H1 (cell line): ENCODE data around the gene HES3. TPM values are rescaled to one million over a fixed set of nuclear protein-coding genes. Genes with fewer than 3 reads are reported as not detected.

Experiments
- CTCF ChIA-PET: fragments of 300-600 bp; sonication (Branson Sonifier 250); formaldehyde crosslinking; loops from one replicate; lab custom pipeline; 2021; ENCODE audit not compliant: partially characterized antibody; lab: Charles Lee
- POLR2A ChIA-PET: fragments of 300-600 bp; sonication (Branson Sonifier 250); formaldehyde crosslinking; loops from one replicate; lab custom pipeline; 2021; ENCODE audit warnings: inconsistent platforms; ENCODE audit not compliant: partially characterized antibody; lab: Charles Lee
- DNase-seq, 2 experiments: peaks; one replicate each; pipeline versions ENCODE4 v3.0.0 to v3.0.0-alpha.2; 2010 to 2022; ENCODE audit warnings: low spot score in 2 of 2, low read depth in 1 of 2, mixed read lengths in 1 of 2
- FAIRE-seq: peaks from 2 replicates; lab custom pipeline; 2011; peaks lifted over from hg19 to GRCh38; lab: Jason Lieb, UNC
- H2AFZ ChIP-seq: 2 replicates; pipeline ENCODE4 v1.8.1; 2012; ENCODE audit warnings: low read length, inconsistent platforms
- H2AK5ac ChIP-seq: 2 replicates; pipeline ENCODE4 v1.6.1; 2013; ENCODE audit warnings: low read depth, low read length
- H2BK120ac ChIP-seq: replicated peaks from 2 replicates; pipeline ENCODE3; 2013; ENCODE audit warnings: low read depth, low read length, inconsistent platforms
- H2BK12ac ChIP-seq: 2 replicates; pipeline ENCODE4 v1.6.1; 2013; ENCODE audit warnings: low read depth, low read length
- H2BK15ac ChIP-seq: 2 replicates; pipeline ENCODE4 v1.6.1; 2013; ENCODE audit warnings: low read length
- H2BK20ac ChIP-seq: 2 replicates; pipeline ENCODE4 v1.6.1; 2013; ENCODE audit warnings: low read length
- H2BK5ac ChIP-seq: 2 replicates; pipeline ENCODE4 v1.6.1; 2013; ENCODE audit warnings: low read depth, low read length
- H3K14ac ChIP-seq: 2 replicates; pipeline ENCODE4 v1.6.1; 2013; ENCODE audit warnings: inconsistent platforms; ENCODE audit not compliant: insufficient read length
- H3K18ac ChIP-seq: 2 replicates; pipeline ENCODE4 v1.6.1; 2013; ENCODE audit warnings: low read length; ENCODE audit errors: extremely low read depth
- H3K23ac ChIP-seq: 2 replicates; pipeline ENCODE4 v1.6.1; 2013; ENCODE audit warnings: inconsistent platforms; ENCODE audit not compliant: insufficient read length
- H3K23me2 ChIP-seq: 2 replicates; pipeline ENCODE4 v1.6.1; 2013; ENCODE audit warnings: low read depth, low read length
- H3K27ac ChIP-seq: 2 replicates; pipeline ENCODE4 v1.6.1; 2011; ENCODE audit warnings: low read depth, low read length, inconsistent platforms
- H3K27me3 ChIP-seq, 4 experiments: replicated peaks in 1 of 4; 1 replicate in 1 of 4; 2 replicates in 3 of 4; pipeline versions ENCODE4 v1.6.1 to v1.8.1; 2011 to 2013; ENCODE audit warnings: low read length in 3 of 4, mild to moderate bottlenecking in 3 of 4, inconsistent platforms in 2 of 4, mixed read lengths in 2 of 4, moderate library complexity in 1 of 4; ENCODE audit not compliant: control insufficient read depth in 3 of 4, insufficient read depth in 3 of 4; ENCODE audit errors: extremely low read depth in 1 of 4
- H3K36me3 ChIP-seq, 4 experiments: 2 replicates each; pipeline versions ENCODE4 v1.6.1 to v1.8.1; 2011 to 2013; ENCODE audit warnings: mild to moderate bottlenecking in 4 of 4, low read length in 3 of 4, moderate library complexity in 2 of 4, control low read depth in 1 of 4, inconsistent platforms in 1 of 4; ENCODE audit not compliant: insufficient read depth in 4 of 4, control insufficient read depth in 2 of 4
- H3K4ac ChIP-seq: replicated peaks from 2 replicates; pipeline ENCODE3; 2013; ENCODE audit warnings: low read length, low read depth, mixed read lengths, inconsistent platforms; ENCODE audit not compliant: insufficient read length
- H3K4me1 ChIP-seq, 4 experiments: replicated peaks in 1 of 4; 1 replicate in 1 of 4; 2 replicates in 3 of 4; pipeline versions ENCODE4 v1.6.1 to v1.8.1; 2011 to 2013; ENCODE audit warnings: low read length in 3 of 4, inconsistent platforms in 2 of 4, mixed read lengths in 1 of 4; ENCODE audit not compliant: insufficient read depth in 4 of 4, control insufficient read depth in 3 of 4
- H3K4me2 ChIP-seq, 2 experiments: 2 replicates each; pipeline versions ENCODE4 v1.6.1 to v1.8.1; 2011 to 2013; ENCODE audit warnings: low read depth in 2 of 2, low read length in 2 of 2, control low read depth in 1 of 2, inconsistent platforms in 1 of 2, mild to moderate bottlenecking in 1 of 2; ENCODE audit not compliant: insufficient read depth in 1 of 2
- H3K4me3 ChIP-seq, 4 experiments: fragments of 200-600, 300-600 bp in 1 of 4; sonication (generic), shearing (Covaris generic), sonication (Bioruptor Twin) in 1 of 4; 2 replicates each; pipeline versions ENCODE4 v1.5.1 to v1.8.1; 2011 to 2016; ENCODE audit warnings: low read length in 4 of 4, low read depth in 3 of 4, control low read depth in 2 of 4, inconsistent platforms in 2 of 4, mild to moderate bottlenecking in 2 of 4, mixed read lengths in 1 of 4, moderate library complexity in 1 of 4; ENCODE audit not compliant: insufficient read depth in 2 of 4; ENCODE audit errors: extremely low read depth in 1 of 4
- H3K56ac ChIP-seq: replicated peaks from 2 replicates; pipeline ENCODE3; 2013; ENCODE audit warnings: low read depth, mild to moderate bottlenecking, mixed read lengths, low read length, inconsistent platforms; ENCODE audit not compliant: insufficient read length
- H3K79me1 ChIP-seq: 2 replicates; pipeline ENCODE4 v1.6.1; 2013; ENCODE audit warnings: low read depth, low read length, control low read depth
- H3K79me2 ChIP-seq, 2 experiments: 2 replicates each; pipeline versions ENCODE4 v1.6.1 to v1.8.1; 2012 to 2013; ENCODE audit warnings: low read length in 2 of 2, mild to moderate bottlenecking in 2 of 2, inconsistent platforms in 1 of 2; ENCODE audit not compliant: insufficient read depth in 2 of 2, control insufficient read depth in 1 of 2
- H3K9ac ChIP-seq, 4 experiments: replicated peaks in 1 of 4; 1 replicate in 1 of 4; 2 replicates in 3 of 4; pipeline versions ENCODE4 v1.6.1 to v1.8.1; 2011 to 2013; ENCODE audit warnings: low read depth in 3 of 4, low read length in 3 of 4, control low read depth in 2 of 4, mild to moderate bottlenecking in 2 of 4, moderate library complexity in 2 of 4, inconsistent platforms in 1 of 4; ENCODE audit errors: extremely low read depth in 1 of 4
- H3K9me3 ChIP-seq, 2 experiments: 2 replicates each; pipeline versions ENCODE4 v1.6.1 to v1.8.1; 2012 to 2013; ENCODE audit warnings: mild to moderate bottlenecking in 2 of 2, moderate library complexity in 2 of 2, control low read depth in 1 of 2, inconsistent platforms in 1 of 2, low read depth in 1 of 2, low read length in 1 of 2, mixed read lengths in 1 of 2; ENCODE audit not compliant: insufficient read depth in 2 of 2
- H4K20me1 ChIP-seq, 2 experiments: replicated peaks in 1 of 2; 2 replicates each; pipeline versions ENCODE3 to v1.8.1; 2011 to 2013; ENCODE audit warnings: inconsistent platforms in 2 of 2, low read length in 2 of 2, mild to moderate bottlenecking in 1 of 2; ENCODE audit not compliant: insufficient read depth in 2 of 2, control insufficient read depth in 1 of 2
- H4K5ac ChIP-seq: 2 replicates; pipeline ENCODE4 v1.6.1; 2013; ENCODE audit warnings: low read length, low read depth, mixed read lengths, inconsistent platforms; ENCODE audit not compliant: insufficient read length
- H4K8ac ChIP-seq: 2 replicates; pipeline ENCODE4 v1.8.0; 2013; ENCODE audit warnings: mild to moderate bottlenecking, moderate library complexity, low read length, inconsistent platforms; ENCODE audit not compliant: insufficient read depth; ENCODE audit errors: extremely low read depth
- H4K91ac ChIP-seq: replicated peaks from 2 replicates; pipeline ENCODE3; 2013; ENCODE audit warnings: low read length, mixed read lengths, inconsistent platforms; ENCODE audit not compliant: insufficient read length
- ASH2L ChIP-seq: fragments of 200-600, 300-600 bp; sonication (generic); IDR thresholded peaks from one replicate; pipeline ENCODE4 v1.7.1; 2017; ENCODE audit warnings: low read length
- ATF2 ChIP-seq: IDR thresholded peaks from 2 replicates; pipeline ENCODE4 v1.6.1; 2012; ENCODE audit warnings: low read length, inconsistent platforms
- BCL11A ChIP-seq, 2 experiments: IDR thresholded peaks; one replicate each; pipeline ENCODE4 v1.6.1; 2011; ENCODE audit warnings: low read depth in 2 of 2, low read length in 2 of 2, mild to moderate bottlenecking in 2 of 2
- CEBPB ChIP-seq: IDR thresholded peaks from 2 replicates; pipeline ENCODE4 v1.6.1; 2012; ENCODE audit warnings: low read depth, low read length
- E2F6 ChIP-seq: IDR thresholded peaks from 2 replicates; pipeline ENCODE4 v1.6.1; 2012; ENCODE audit warnings: inconsistent platforms
- EP300 ChIP-seq, 2 experiments: IDR thresholded peaks; 1 replicate in 1 of 2; 2 replicates in 1 of 2; pipeline ENCODE4 v1.6.1; 2011 to 2012; ENCODE audit warnings: low read depth in 2 of 2, low read length in 2 of 2, mild to moderate bottlenecking in 2 of 2, borderline replicate concordance in 1 of 2, inconsistent platforms in 1 of 2, moderate library complexity in 1 of 2
- MAX ChIP-seq: IDR thresholded peaks from 2 replicates; pipeline ENCODE4 v1.6.1; 2012; ENCODE audit warnings: inconsistent platforms
- WGBS, 2 experiments: shearing (Covaris generic) in 1 of 2; methylation state at CpG; one replicate each; pipeline versions ENCODE4 v1.1.6 to v1.1.7; 2013 to 2015; ENCODE audit warnings: low lambda C conversion rate in 2 of 2, mixed read lengths in 2 of 2, inconsistent platforms in 1 of 2, low coverage in 1 of 2, missing lambda C conversion rate in 1 of 2; ENCODE audit not compliant: insufficient replicate concordance in 2 of 2, insufficient coverage in 1 of 2, insufficient read length in 1 of 2; ENCODE audit errors: extremely low coverage in 1 of 2, missing lambda C conversion rate in 1 of 2; 5-methylcytosine and 5-hydroxymethylcytosine counted together
- polyA plus RNA-seq, 7 experiments: library from polyadenylated mRNA; depleted of rRNA in 3 of 7; stranded (reverse) in 5 of 7; unstranded in 2 of 7; fragments of >200 nt in 5 of 7; fragments of 200-250 nt in 2 of 7; gene quantifications; 1 replicate in 5 of 7; 2 replicates in 1 of 7; 4 replicates in 1 of 7; pipeline versions ENCODE4 v1.2.1 to v1.2.3, GENCODE V29; 2011 to 2013; ENCODE audit warnings: missing spikeins in 2 of 7, mixed read lengths in 2 of 7
- total RNA-seq: library from RNA; stranded (reverse); fragmentation: NEBNext Ultra II Directional; extraction: Animal tissue kit (Norgen Biotek cat#: 25700); gene quantifications from 2 replicates; pipeline ENCODE4 v1.2.1, GENCODE V29; 2021

HES3 gene
- total and polyA plus RNA-seq, 2 of the 8 experiments (the other 6 are each of a cell fraction or from before 2014, with no cell fraction given), result 38.8 to 54.3 TPM

GRCh38 chr1:6259491-6260362, 15.7 kb downstream of the HES3 start:
- 27% methylated on average over 22 of the region's 46 CpGs; no CpG with 5 or more reads in 1 of the 2 experiments for WGBS, 2 experiments
- H3K23me2 ChIP-seq, result peaks cover 7% of the 10 kb centered on the region; the same call in 1 of the 2 replicates
- H2BK12ac ChIP-seq, result no peak overlapping the region
- H2AFZ ChIP-seq, result no peak overlapping the region
- H3K23ac ChIP-seq, result no peak overlapping the region
- H2BK20ac ChIP-seq, result no peak overlapping the region
- H3K27ac ChIP-seq, result no peak overlapping the region
- no peaks in the 10 kb centered on the region for H3K79me1 ChIP-seq
- H2BK120ac ChIP-seq, result no peak overlapping the region
- peaks cover 0 to 13% (median 3%) of the 10 kb centered on the region in 4 experiments; a peak in 6 of 7 replicates for H3K4me1 ChIP-seq
- H4K91ac ChIP-seq, result no peak overlapping the region
- ChIA-PET CTCF (interaction anchor here (0.9 to 17.6 kb wide), 8 partner anchors 13 to 98 kb away, joined by 3 to 280 read pairs (median 4); no protein-coding TSS in a partner anchor), POLR2A (interaction anchor here (0.8 to 2.8 kb wide), 2 partner anchors 10 to 213 kb away, joined by 3 to 16 read pairs; no protein-coding TSS in a partner anchor)
- H3K9ac ChIP-seq, result no peak overlapping the region
- H3K27me3 ChIP-seq, result peaks cover 0 to 20% (median 13%) of the 10 kb centered on the region in 4 experiments; a peak in 3 of 7 replicates
- H3K14ac ChIP-seq, result no peak overlapping the region
- H3K79me2 ChIP-seq, result no peaks in the 10 kb centered on the region
- H3K4ac ChIP-seq, result no peak overlapping the region
- no peak overlapping the region; the same call in 1 of the 2 replicates for H3K18ac ChIP-seq
- DNase-seq (peak in 1 of 2 experiments; percentile 91), FAIRE-seq (no peak)
- H4K20me1 ChIP-seq, result peaks cover 12 to 20% of the 10 kb centered on the region in 2 experiments
- no peak overlapping the region for H4K5ac ChIP-seq
- H2BK5ac ChIP-seq, result no peak overlapping the region
- H3K36me3 ChIP-seq, result no peaks in the 10 kb centered on the region
- no peak overlapping the region for H2AK5ac ChIP-seq
- peak overlapping the region; percentile 45 to 86 (median 50) for H3K4me3 ChIP-seq
- peak overlapping the region; percentile 67 to 70 for H3K4me2 ChIP-seq
- no peak overlapping the region for H3K56ac ChIP-seq
- no peak overlapping the region for H4K8ac ChIP-seq
- no peaks in the 10 kb centered on the region for H3K9me3 ChIP-seq
- H2BK15ac ChIP-seq, result no peak overlapping the region
- TF ChIP-seq E2F6 (peak; percentile 54; the same call in 1 of the 2 replicates), CEBPB (peak; percentile 100), MAX (peak; percentile 85), BCL11A (IDR thresholded peaks at IDR 0.05; ENCODE audit: low read depth in 2 of 2, low read length in 2 of 2) (no peak), EP300 (IDR thresholded peaks at IDR 0.05; ENCODE audit: borderline replicate concordance in 1 of 2, low read depth in 2 of 2, low read length in 2 of 2) (no peak), ASH2L (no peak), ATF2 (no peak)
